Heart left ventricle (tissue), 16 donors: ENCODE data around the gene PTPRN2. TPM values are rescaled to one million over a fixed set of nuclear protein-coding genes. Genes with fewer than 3 reads are reported as not detected.
A peak's percentile ranks its signal among the peaks of the same experiment; 100 is the strongest.

Source experiments
- ATAC-seq, 4 donors: fragments of 200-7000 bp; cut with Tn5 transposase; one replicate each; pipeline ENCODE4 v1.9.1; 2020 to 2022; ENCODE audit warnings: moderate library complexity in 4 of 4, mild to moderate bottlenecking in 3 of 4, moderate number of reproducible peaks in 1 of 4
- DNase-seq, 5 donors: peaks; one replicate each; pipeline ENCODE4 v3.0.0-alpha.2; 2020
- H3K27ac ChIP-seq, 12 donors: fragments of 200-600 bp; sonication (generic) in 4 of 12; one replicate each; pipeline versions ENCODE4 v1.5.0 to v1.8.0; 2016 to 2022; ENCODE audit warnings: mild to moderate bottlenecking in 2 of 12
- H3K27me3 ChIP-seq, 9 donors: fragments of 200-600 bp; sonication (generic) in 2 of 9; one replicate each; pipeline versions ENCODE4 v1.5.1 to v1.8.0; 2016 to 2022; ENCODE audit warnings: mild to moderate bottlenecking in 3 of 9
- H3K36me3 ChIP-seq, 9 donors: fragments of 200-600 bp; sonication (generic) in 2 of 9; one replicate each; pipeline versions ENCODE4 v1.5.0 to v1.8.0; 2018 to 2022; ENCODE audit warnings: mild to moderate bottlenecking in 2 of 9
- H3K4me1 ChIP-seq, 12 donors: fragments of 200-600 bp; sonication (generic) in 4 of 12; one replicate each; pipeline versions ENCODE4 v1.5.0 to v1.8.0; 2016 to 2022; ENCODE audit warnings: mild to moderate bottlenecking in 3 of 12
- H3K4me3 ChIP-seq, 12 donors: fragments of 200-600 bp; sonication (generic) in 4 of 12; one replicate each; pipeline versions ENCODE4 v1.5.0 to v1.8.0; 2017 to 2022; ENCODE audit warnings: mild to moderate bottlenecking in 9 of 12, moderate library complexity in 4 of 12
- H3K9me3 ChIP-seq, 12 donors: fragments of 200-600 bp; sonication (generic) in 4 of 12; one replicate each; pipeline versions ENCODE4 v1.5.0 to v1.8.0; 2016 to 2022; ENCODE audit warnings: mild to moderate bottlenecking in 1 of 12
- CTCF ChIP-seq, 12 donors: fragments of 200-600 bp; sonication (generic) in 4 of 12; IDR thresholded peaks; one replicate each; pipeline versions ENCODE4 v1.5.0 to v1.8.0; 2018 to 2022; ENCODE audit warnings: antibody characterized with exemption in 12 of 12, mild to moderate bottlenecking in 5 of 12
- POLR2A ChIP-seq, 2 donors: fragments of 450-650 bp; IDR thresholded peaks; one replicate each; pipeline ENCODE4 v1.6.1; 2017; ENCODE audit warnings: antibody characterized with exemption in 2 of 2, mild to moderate bottlenecking in 2 of 2, moderate library complexity in 2 of 2
- WGBS, 4 donors: extraction: QIAGEN DNeasy Blood & Tissue Kit in 2 of 4; methylation state at CpG; one replicate each; pipeline versions ENCODE4 v1.1.5 to v1.1.7; 2013 to 2018; 5-methylcytosine and 5-hydroxymethylcytosine counted together
- intact Hi-C, 10 donors: fragments of 100-400 bp; cut with DNase I; formaldehyde crosslinking; loops; one replicate each; pipeline versions ENCODE4 v1.11.1 to v1.14.2; 2022
- polyA plus RNA-seq, 2 donors: library from polyadenylated mRNA; stranded (reverse); fragments of 200-250 nt; gene quantifications; one replicate each; pipeline ENCODE4 v1.2.3, GENCODE V29; 2013
- total RNA-seq, 9 donors: library from RNA; depleted of rRNA in 2 of 9; stranded (reverse); fragments of >200 nt in 2 of 9; fragmentation: NEBNext Ultra II Directional in 3 of 9; extraction: Animal tissue kit (Norgen Biotek cat#: 25700) in 3 of 9; gene quantifications; one replicate each; pipeline versions ENCODE4 v1.1.0 to v1.2.4, GENCODE V29; 2016 to 2023
- donor health status: ischemic (EF 13 %, LVEDD 7.1; RV severe dilation, severe dysfunction).
- donor health status: healthy with polysubstance abuse.
- donor health status: DM: no; HTN: yes; CAD: no.
- donor health status: DM: no; HTN: no; CAD: no.
- donor health status: ischemic (EF 25% LVEDD 6.9; RV normal size, moderate dysfunction).
- donor health status: ischemic (EF 25% LVEDD 5.7; RV mildly dilated, moderate dysfunction).
- donor health status: healthy.
- donor health status: DM: yes; HTN: yes; CAD: no.
- donor health status: ischemic (EF 35%, LVEDD 5.7; RV mildly dilated, moderate dysfunction).
- donor health status: nonischemic (EF 11% LVEDD 7.7; RV severe dilation, severe dysfunction).
- donor health status: DM: yes; HTN: yes; CAD: no.
- donor health status: PGD.
- donor health status: ischemic (EF 29% LVEDD 5.4; RV normal size, mild dysfunction).
- donor health status: nonischemic (EF 23%, LVEDD 6.1; RV moderate dilation, normal function).

The PTPRN2 gene
- total and polyA plus RNA-seq, 11 donors: 0.61 to 2.3 (median 1.3) TPM

GRCh38 chr7:157962458-157963306 lies 624.9 kb downstream of the PTPRN2 start:
- Histone ChIP-seq H3K4me1 (no peaks in the 10 kb centered on the region), H3K36me3 (no peaks in the 10 kb centered on the region), H3K4me3 (no peak overlapping the region), H3K27ac (no peak overlapping the region), H3K27me3 (peaks cover 0 to 52% (median 13%) of the 10 kb centered on the region in 9 donors), H3K9me3 (peaks cover 0 to 16% (median 0%) of the 10 kb centered on the region in 12 donors)
- DNase-seq: peak in 1 of 5 donors; percentile 16
- WGBS, 4 donors: 73 to 78% (median 77%) methylated on average over 14 to 15 of the region's 15 CpGs
- no peak for ATAC-seq
- TF ChIP-seq POLR2A (IDR thresholded peaks at IDR 0.05) (no peak), CTCF (IDR thresholded peaks at IDR 0.05) (no peak)
- intact Hi-C loops: no loop called here

GRCh38 chr7:157961731-157962457 lies 625.7 kb downstream of the PTPRN2 start:
- DNase-seq (peak in 1 of 5 donors; percentile 34), ATAC-seq (no peak)
- H3K27ac ChIP-seq: no peak overlapping the region
- TF ChIP-seq POLR2A (IDR thresholded peaks at IDR 0.05) (no peak), CTCF (IDR thresholded peaks at IDR 0.05) (no peak)
- no peaks in the 10 kb centered on the region for H3K36me3 ChIP-seq
- H3K4me1 ChIP-seq: no peaks in the 10 kb centered on the region
- H3K9me3 ChIP-seq: peaks cover 0 to 18% (median 0%) of the 10 kb centered on the region in 12 donors
- peaks cover 0 to 48% (median 13%) of the 10 kb centered on the region in 9 donors for H3K27me3 ChIP-seq
- intact Hi-C loops: no loop called here
- peak overlapping the region in 1 of 12 donors; percentile 21 for H3K4me3 ChIP-seq
- WGBS, 4 donors: 16 to 37% (median 19%) methylated on average over 29 of the region's 29 CpGs

GRCh38 chr7:157955348-157955999 lies 632.1 kb downstream of the PTPRN2 start:
- peaks cover 0 to 11% (median under 1%) of the 10 kb centered on the region in 9 donors for H3K27me3 ChIP-seq
- DNase-seq (peak in 1 of 5 donors; percentile 21), ATAC-seq (no peak)
- 63 to 70% (median 64%) methylated on average over 10 to 13 of the region's 13 CpGs for WGBS, 4 donors
- no peak overlapping the region for H3K27ac ChIP-seq
- intact Hi-C loops: no loop called here
- H3K36me3 ChIP-seq: no peaks in the 10 kb centered on the region
- H3K4me1 ChIP-seq: no peaks in the 10 kb centered on the region
- H3K9me3 ChIP-seq: peaks cover 0 to 18% (median 0%) of the 10 kb centered on the region in 12 donors
- no peak for TF ChIP-seq CTCF (IDR thresholded peaks at IDR 0.05)
- no peak for TF ChIP-seq POLR2A (IDR thresholded peaks at IDR 0.05)
- no peak overlapping the region for H3K4me3 ChIP-seq
